ENCODE data around the gene CYP19A1.

GRCh38 chr15:51342227-51342999, 4.0 kb upstream of the CYP19A1 start:
- no peak for TF ChIP-seq TCF12 (IDR thresholded peaks at IDR 0.05; ENCODE audit: low read depth, low read length)
- no peak for TF ChIP-seq POLR2AphosphoS5 (IDR thresholded peaks at IDR 0.05; ENCODE audit: low read length)
- TF ChIP-seq ETV6 (conservative IDR thresholded peaks at IDR 0.05 in 1 of 2, IDR thresholded peaks at IDR 0.05 in 1 of 2; ENCODE audit: borderline replicate concordance in 1 of 2, low read depth in 1 of 2), result no peak
